ENCODE data around the gene LIG1.

LIG1 gene

DNA sequence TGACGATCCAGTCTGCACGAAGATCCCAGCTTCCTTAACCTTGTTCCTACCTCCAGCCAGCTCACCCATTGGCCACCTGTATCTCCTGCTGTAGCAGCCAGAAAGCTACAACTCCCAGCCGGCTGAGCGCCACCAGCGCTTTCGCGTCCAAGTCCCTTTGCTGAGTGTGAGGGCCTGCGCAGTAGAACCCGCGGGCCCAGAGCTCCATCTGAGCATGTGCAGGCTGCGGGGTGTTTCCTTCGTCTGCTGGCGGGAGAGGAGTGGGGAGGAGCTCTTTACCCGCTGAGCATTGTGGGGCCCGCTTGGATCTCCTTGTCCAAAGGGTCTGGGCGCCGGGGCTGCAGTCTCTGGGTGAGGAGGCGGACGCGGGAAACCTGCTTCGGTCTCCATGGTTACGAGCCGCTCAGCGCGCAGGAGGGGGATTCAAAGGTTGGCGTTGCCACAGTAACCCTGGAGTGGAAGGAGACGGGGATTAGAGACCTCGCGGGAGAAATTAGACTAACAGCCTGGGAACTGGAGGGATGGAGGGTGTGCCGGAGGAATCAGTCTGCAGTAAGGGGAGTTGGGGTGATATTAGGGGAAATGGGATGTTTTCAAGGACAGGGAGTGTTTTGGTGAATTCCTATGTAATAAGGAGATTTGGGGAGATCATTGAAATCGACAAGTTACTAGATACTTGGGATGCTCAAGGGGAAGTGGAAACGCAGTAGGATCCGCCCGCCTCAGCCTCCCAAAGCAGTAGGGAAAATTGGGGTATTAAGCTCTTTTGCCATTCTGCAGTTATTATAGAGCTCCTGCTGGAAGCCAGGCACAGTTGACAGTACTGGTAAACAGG, 33.9 kb upstream of the LIG1 start:
- TF ChIP-seq CTCF (IDR thresholded peaks at IDR 0.05; ENCODE audit: low read depth, low read length, missing control alignments) = no peak
- peak; percentile 90 for DNase-seq (ENCODE audit: extremely low read depth, low read depth)
- peak overlapping the region; percentile 79 for H3K4me3 ChIP-seq (replicated peaks; ENCODE audit: low read depth, low read length)

DNA sequence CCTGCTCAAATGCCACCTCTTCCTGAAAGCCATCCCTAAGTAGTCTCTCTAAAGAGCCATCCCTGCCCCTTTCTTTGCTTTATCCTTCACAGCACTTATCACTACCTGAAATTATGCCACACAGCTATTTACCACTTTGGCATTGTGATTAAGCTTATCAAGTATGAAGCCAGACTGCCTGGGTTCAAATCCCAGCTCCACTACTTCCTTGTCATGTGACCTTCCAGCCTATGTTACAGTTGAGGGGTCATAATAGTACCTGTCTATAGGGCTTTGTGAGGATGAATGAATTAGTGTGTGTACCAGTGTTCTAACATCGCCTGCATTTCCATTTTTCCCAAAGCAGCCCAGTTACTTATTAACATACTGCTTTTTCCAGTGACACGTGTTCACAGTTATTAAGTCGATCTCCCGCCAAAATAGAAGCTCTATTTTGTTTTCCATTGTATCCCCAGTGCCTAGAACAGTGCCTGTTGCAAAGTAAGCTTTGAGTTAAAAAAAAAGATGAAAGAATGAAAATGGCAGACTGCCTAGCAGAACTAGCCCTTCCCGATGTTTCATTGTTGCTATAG, 33.2 kb upstream of the LIG1 start:
- peak overlapping the region; percentile 79 for H3K4me3 ChIP-seq (replicated peaks; ENCODE audit: low read depth, low read length)
- no peak for TF ChIP-seq CTCF (IDR thresholded peaks at IDR 0.05; ENCODE audit: low read depth, low read length, missing control alignments)
- no peak for DNase-seq (ENCODE audit: extremely low read depth, low read depth)

- DNase-seq (ENCODE audit: extremely low read depth, low read depth) = no peak
- H3K4me3 ChIP-seq (replicated peaks; ENCODE audit: low read depth, low read length) = no peak overlapping the region
- no peak for TF ChIP-seq CTCF (IDR thresholded peaks at IDR 0.05; ENCODE audit: low read depth, low read length, missing control alignments)
Measured at GRCh38 chr19:48196933-48197665, 27.0 kb upstream of the LIG1 start.

GRCh38 chr19:48196321-48196763, 26.2 kb upstream of the LIG1 start:
- TF ChIP-seq CTCF (IDR thresholded peaks at IDR 0.05; ENCODE audit: low read depth, low read length, missing control alignments) = no peak
- DNase-seq (ENCODE audit: extremely low read depth, low read depth) = no peak
- no peak overlapping the region for H3K4me3 ChIP-seq (replicated peaks; ENCODE audit: low read depth, low read length)

- no peak overlapping the region for H3K4me3 ChIP-seq (replicated peaks; ENCODE audit: low read depth, low read length)
- no peak for TF ChIP-seq CTCF (IDR thresholded peaks at IDR 0.05; ENCODE audit: low read depth, low read length, missing control alignments)
- no peak for DNase-seq (ENCODE audit: extremely low read depth, low read depth)
Measured at GRCh38 chr19:48194844-48195830, 25.0 kb upstream of the LIG1 start.
